GM12801 (cell line): ENCODE results near the gene PRLH.

ENCODE experiments used
- CTCF ChIP-seq: IDR thresholded peaks from one replicate; pipeline ENCODE4 v1.5.1; 2011; ENCODE audit warnings: control low read depth; ENCODE audit not compliant: insufficient read length; ENCODE audit errors: extremely low read depth

PRLH gene

GRCh38 chr2:237558961-237559641 lies 7.3 kb upstream of the PRLH start:
- no peak for TF ChIP-seq CTCF

- no peak for TF ChIP-seq CTCF
Measured at GRCh38 chr2:237561221-237561620, 5.2 kb upstream of the PRLH start.

- no peak for TF ChIP-seq CTCF
Measured at GRCh38 chr2:237563816-237564215, 2.6 kb upstream of the PRLH start.

GRCh38 chr2:237564526-237565131 lies 1.7 kb upstream of the PRLH start:
- TF ChIP-seq CTCF, result no peak

- no peak for TF ChIP-seq CTCF
Measured at GRCh38 chr2:237565974-237566373, 400 bp upstream of the PRLH start.

GRCh38 chr2:237567276-237568029 lies 1.1 kb downstream of the PRLH start:
- no peak for TF ChIP-seq CTCF

GRCh38 chr2:237568121-237568660 lies 1.8 kb downstream of the PRLH start:
- TF ChIP-seq CTCF, result no peak
